8988T (cell line): ENCODE measurements around the gene THSD4.
"Not testable (repeated sequence)": the region's sequence is repeated elsewhere in the genome, so short reads cannot be mapped to it uniquely, and the experiment has no call there.

Experiments
- DNase-seq: peaks from one replicate; pipeline ENCODE4 v3.0.0; 2011

THSD4 gene

DNA sequence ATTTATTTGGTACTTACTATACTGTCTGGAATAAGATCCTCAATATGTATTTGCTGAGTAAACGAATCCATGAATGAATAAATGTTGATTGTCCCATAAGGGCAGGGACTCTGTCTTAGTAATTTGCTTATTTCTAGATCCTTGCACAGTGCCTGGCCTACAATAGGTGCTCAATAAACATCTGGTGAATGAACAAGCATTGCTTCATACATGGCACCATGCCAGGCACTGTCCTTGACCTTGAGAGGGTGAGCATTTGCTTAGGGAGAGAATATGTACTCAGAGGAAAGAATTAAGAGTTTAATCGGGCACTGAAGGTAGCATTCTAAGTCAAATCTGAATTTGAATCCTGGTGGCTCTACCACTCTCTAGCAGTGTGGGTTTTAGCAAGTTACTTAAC lies 282.1 kb downstream of the THSD4 start:
- DNase-seq: no peak

DNA sequence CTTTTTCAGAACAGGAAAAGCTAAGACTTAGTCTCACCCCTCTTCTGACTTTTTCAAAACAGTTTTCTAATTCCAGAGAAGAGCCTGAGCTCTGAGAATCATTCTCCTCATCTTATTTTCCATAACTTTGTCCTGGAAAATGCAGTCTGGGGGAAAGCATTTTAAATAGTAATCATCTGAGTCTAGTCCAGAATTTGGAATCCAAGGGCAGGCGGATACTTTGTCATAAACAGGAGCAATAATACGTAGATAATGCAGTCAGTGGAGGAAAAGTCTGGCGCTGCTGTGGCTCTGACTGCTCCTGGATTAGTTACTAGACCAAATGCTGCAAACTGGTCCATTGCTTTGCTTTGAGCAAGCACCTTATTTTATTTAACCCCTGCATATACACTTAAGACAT lies 285.0 kb downstream of the THSD4 start:
- DNase-seq: no peak

DNA sequence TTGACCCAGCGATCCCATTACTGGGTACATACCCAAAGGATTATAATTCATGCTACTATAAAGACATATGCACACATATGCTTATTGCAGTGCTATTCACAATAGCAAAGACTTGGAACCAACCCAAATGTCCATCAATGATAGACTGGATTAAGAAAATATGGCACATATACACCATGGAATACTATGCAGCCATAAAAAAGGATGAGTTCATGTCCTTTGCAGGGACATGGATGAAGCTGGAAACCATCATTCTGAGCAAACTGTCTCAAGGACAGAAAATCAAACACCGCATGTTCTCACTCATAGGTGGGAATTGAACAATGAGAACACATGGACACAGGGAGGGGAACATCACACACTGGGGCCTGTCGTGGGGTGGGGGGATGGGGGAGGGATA lies 286.5 kb downstream of the THSD4 start:
- not testable (repeated sequence) for DNase-seq

DNA sequence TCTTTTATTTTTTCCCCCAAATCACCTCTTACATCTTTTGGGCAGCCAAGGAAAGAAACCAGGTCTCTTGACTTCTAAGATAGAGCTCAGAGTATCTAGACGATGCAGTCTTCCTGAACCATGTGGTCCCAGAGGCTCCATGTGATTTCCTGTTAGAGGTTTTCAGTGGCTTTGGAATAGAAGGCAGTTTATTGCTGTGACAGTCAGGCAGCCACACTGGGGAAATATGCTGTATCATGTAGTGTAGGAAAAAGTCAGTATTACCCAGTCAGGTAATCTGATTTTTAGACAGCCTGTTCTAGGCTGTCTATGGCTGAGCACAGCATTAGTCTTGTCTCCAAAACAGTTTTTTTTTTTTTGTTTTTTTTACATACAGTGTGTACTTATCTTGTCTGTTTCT lies 294.3 kb downstream of the THSD4 start:
- no peak for DNase-seq

DNA sequence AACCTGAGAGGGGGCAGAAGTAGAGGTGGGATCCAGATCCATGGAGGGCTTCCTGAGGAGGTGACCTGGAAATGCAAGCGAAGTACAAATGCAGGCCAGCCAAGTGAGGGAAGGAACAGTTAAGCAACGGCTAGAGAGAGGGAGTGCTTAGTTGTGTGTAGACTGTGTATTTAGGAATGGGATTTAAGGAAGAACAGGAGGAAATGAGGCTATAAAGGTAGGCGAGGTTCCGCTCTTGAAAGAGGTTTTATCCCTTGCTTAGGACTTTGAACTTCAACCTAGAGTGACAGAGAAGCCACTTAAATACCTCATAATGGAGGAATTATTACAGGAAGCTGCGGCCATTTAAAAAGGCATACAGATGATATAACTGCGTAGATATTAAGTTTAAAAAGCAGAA lies 295.1 kb downstream of the THSD4 start:
- no peak for DNase-seq

DNA sequence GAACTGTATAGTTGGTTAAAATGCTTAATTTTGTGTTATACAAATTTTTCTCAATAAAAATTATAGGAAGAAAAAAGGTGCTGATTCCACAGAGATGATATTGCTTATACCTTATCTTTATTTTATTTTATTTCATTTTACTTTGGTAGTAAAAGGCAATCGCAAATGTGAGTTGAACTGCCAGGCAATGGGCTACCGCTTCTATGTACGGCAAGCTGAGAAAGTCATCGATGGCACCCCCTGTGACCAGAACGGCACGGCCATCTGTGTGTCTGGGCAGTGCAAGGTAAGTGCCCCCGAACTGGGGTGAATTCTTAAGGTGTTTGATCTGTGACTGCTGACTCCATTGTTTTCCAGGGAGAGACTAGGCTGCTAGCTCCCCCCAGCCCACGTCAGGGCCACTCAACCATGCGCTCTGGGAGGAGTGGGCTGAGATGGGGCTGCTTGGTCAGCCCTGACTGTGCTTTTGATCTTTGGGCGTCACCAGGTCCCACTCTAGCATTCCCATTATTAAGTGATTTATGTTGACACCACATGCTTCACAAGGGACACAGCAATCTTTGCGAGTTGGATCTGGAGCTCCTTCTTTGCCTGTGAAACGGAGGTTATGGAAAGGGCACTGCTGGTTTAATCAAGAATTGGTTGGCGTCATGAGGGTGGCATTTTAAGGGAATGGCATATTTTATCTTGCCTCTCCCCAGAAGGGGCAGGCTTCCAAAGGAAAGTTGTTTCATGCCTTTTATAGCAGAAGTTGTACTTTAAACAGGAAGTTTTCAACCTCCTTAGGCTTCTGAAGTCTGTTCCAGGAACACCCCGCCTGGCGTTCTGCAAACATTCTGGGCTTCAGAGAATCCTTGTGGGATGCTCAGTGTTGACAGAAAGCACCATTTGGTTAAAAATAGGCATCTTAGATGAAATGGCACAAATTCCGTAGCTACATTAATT lies 296.5 kb downstream of the THSD4 start:
- no peak for DNase-seq

DNA sequence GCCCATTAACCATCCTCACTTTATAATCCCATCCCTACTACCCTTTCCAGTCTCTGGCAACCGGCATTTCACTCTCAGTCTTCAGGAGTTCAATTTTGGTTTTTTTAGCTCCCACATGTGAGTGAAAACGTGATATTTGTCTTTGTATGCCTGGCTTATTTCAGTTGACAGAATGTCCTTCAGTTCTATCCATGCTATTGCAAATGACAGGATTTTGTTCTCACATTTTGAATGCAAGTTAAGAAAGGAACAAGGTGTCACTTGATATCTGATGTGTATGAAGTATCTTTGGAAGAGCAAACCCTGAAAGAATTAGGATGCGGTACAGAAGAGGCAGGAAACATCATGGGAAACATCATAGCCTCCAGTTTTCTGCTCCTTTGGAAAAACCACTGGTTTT lies 298.1 kb downstream of the THSD4 start:
- DNase-seq: no peak

DNA sequence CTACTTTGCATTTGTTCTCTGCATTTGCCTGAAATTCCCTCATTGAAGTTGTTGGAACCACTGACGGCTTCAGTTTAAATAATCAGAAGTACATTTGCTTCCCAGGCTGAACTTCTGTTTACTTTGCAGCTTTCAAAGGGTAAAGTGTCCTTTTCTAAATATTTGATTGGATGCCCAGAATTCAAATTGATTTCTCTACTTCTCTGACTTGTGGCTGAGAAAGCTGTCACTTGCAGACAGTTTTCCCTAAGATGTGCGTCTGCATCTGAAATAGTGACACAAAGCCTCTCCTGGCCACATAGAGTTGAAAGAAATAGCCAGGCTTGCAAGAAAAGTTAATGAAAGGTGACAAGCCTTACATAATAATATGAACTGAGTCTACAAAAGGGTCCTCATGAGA lies 299.6 kb downstream of the THSD4 start:
- DNase-seq: no peak

DNA sequence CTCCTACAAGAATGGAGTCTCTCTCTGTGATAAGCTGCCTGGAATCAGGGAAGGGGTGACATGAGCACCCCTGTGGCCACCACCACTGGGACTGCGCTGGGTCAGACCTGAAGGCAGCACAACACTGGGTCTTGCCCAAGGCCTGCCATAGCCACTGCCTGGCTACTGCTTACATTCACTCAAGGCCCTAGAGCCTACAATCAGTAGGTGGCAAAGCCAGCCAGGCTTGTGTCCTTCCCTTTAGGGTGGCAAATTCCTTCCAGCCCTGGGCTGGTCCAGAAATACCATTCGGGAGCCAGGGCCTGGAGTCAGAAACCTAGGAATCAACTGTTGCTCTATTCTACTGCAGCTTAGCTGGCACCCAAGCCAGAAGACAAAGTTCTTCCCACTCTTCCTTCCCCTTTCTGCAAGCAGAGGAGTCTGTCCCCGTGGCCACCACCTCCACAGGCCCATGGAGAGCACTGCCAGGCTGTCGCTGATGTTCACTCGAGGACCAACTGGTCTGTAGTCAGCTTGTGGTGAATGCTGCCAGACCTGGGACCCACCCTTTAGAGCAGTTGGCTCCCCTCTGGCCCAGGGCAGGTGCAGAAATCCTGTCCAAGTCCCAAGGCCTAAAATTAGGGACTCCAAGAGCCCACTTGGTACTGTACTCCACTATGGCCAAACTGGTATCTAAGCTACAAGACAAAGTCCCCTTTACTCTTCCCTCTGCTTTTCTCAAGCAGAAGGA lies 307.4 kb downstream of the THSD4 start:
- DNase-seq: no peak

DNA sequence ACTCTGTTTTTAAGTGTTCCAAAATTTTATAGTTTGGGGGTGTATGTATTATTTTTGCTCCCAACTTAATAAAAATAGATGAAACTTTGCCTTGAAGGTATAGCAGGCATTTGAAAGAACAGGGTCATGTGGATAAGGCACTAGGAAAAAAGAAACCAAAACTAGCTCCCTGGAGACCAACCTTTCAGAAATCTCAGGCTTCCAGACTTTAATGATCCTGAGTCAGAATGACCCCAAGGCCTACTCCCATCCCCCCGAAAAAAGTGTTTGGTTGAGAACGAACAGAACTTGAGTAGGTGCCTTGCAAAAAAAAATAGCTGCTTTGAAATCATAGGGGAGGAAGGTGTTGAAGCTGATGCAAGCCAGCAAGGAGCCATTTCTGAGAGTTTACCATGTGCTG lies 309.5 kb downstream of the THSD4 start:
- no peak for DNase-seq

DNA sequence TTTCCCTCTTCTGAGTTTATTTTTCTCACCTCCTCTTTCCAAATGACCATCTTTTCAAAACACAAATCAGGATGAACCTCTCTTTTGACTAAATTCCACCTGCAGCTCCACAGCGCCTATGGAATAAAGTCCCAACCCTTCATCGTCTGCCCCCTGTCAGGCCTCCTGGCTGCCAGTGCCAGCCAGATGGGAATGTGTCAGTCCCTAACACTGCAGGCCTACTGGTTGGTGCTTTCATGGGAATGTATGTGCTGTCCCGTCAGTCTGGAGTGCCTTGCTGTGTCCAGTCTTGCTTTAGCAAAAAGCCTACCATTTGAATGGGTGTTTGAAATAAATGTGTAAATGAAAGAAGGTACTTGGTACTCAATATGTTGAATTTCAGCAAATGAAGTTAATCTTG lies 310.1 kb downstream of the THSD4 start:
- DNase-seq: no peak

DNA sequence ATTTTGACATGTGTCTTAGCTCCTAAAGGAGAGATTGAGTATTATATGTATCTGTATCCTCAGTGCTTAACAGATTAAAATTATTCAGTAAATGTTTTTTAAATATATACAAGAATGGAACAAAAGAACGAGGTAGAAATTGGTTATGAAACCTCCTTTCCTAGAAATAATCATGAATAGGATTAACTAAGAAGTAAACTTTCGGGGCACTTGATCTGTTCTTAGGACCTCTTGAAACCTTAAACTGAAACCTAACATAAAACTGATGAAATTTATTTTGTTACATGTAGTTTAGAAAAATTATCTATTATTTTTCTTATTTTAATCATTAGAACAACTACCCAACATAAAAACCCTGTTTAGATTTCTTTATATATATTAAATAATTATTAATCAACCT lies 311.5 kb downstream of the THSD4 start:
- DNase-seq: no peak

DNA sequence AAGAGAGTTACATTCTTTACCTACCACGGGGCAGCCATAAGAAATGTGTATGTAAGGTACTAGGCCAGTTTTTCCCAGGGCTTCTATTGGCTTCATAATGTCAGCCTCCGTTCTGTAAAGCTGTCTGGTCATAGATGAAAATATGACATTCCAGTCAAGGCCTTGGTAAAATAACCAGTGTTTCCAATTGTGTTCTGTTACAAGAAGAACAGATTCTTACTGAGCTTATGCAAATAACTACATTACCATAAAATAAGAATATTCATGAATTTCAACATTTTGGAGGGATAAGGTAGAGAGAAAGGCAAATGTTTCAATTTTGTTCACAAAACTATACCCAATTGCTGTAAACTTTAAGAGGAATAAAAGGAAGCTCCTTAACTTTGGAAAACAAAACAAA lies 315.5 kb downstream of the THSD4 start:
- DNase-seq: no peak

DNA sequence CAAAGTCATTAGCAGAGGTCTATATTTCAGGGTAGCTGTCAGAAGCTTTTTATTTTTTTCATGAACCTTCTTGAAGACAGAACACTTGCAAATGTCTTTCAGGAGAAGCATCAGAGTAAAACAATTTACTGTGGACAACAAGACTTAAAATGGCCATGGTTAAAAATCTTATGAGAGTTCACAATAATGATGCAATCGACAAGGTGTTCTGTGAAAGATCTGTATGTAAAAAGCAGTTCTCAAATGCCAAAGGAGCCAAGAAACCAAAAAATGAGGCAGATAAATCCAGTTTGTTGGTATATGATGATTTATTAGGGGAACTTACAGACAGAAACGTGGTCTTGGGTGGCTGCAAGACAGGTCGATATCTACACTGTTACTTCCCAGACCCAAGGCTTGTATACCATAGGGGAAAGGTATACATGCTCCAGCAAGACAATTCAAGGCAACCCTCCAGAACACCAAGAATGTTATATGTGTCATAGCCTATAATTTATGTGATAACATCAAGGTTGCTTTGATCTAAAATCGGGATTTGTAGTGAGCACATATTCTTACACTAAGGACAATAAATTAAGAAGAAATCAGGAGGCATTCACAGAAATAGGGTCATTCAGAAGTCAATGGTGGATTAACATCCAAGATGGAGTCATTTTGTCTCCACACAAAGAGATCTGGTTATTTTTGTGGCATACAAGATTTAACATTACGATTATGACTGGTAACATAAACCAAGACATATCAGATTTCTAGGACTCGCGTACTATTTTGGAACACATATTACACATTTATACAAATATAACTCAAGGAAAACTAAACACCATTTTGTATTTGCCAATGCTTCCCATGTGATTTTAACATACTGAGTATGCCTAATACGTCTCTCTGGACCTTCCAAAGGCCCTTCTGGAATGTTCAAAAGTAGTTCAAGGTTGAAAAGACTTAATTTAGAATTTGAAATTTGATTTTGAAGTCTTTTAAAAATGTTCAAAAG lies 316.4 kb downstream of the THSD4 start:
- DNase-seq: no peak

DNA sequence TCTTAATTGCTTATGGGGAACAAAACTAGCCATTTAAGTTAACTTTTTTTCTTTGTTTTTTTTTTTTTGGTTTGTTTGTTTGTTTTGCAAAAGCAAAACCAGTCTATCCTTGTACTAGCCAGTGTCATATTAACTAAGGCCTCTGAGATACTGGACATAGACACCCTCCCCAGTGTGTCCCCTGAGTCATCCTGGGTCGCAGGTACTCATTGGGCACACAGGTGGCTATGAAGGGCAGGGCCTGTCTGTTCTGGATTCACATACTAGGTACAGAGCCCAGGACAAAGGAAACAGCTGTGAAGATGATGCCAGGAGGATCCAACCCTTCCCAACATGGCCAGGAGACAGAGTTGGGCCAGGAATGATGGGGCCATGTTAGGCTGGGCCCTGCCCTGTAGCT lies 318.1 kb downstream of the THSD4 start:
- DNase-seq: no peak

DNA sequence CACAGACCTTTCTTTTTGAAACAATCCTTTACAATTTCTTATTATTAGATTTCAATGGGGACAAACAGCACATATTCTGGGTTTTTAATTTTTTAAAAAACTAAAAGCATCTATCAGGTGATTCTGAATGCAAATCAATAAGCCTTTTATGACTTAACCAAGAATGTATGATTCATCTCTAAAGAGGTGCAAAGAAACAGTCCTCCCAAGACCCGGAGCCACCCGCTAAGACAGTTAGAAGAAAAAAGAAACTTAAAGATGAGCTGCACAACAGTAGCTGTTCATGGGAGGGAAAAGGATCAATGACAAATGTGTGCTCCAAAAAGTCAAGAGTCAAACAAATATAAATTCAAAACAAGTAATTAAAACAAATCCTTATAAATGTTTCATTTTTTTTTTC lies 319.5 kb downstream of the THSD4 start:
- no peak for DNase-seq

DNA sequence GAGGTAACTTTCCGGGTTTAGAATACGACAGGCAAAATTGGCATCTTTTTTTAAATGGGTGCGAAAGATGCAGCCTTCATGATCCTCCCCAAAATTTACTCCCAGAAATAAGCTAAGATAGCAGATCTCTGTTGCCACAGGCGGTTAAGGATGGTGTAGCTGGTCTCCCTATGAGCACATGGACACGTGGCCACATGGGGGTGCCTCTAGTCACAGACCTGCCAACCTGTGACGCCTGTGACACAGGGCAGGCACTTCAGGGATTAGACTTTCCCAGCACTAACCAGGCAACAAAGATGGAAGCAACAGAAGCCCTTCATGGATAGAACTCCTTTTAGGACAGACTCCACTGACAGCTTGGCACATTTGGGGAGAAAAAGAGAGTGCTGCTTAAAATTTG lies 320.3 kb downstream of the THSD4 start:
- DNase-seq: no peak

DNA sequence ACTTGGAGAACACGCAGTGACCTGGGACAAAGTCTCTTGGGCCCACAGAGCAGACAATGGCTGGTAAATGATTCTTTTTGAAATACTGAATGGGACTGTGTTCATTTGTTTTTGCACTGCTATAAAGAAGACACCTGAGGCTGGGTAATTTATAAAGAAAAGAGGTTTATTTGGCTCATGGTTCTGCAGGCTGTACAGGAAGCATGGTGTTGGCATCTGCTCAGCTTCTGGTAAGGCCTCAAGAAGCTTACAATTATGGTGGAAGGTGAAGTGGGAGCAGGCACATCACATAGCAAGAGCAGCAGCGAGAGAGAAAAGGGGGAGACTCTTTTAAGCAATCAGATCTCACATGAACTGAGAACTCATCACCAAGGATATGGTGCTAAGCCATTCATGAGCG lies 321.6 kb downstream of the THSD4 start:
- no peak for DNase-seq

DNA sequence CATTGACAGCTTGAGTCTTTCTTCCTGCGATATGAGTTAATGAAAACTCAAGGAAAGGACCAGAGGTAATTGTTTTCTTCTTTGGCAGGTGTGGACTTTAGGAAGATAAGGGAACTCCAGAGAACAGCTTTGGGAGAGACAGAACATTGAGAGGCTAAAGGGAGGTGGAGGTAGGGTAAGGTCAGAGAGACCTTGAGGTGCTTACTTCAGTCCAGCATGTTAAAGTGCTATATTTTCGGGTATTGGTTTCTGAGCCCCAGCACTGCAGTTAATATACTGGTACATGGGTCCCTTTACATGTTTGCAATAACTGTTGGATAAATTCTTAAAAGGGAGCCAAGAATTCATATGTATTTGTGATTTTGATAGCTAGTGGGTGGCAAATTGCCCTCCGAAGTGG lies 322.1 kb downstream of the THSD4 start:
- DNase-seq: no peak

DNA sequence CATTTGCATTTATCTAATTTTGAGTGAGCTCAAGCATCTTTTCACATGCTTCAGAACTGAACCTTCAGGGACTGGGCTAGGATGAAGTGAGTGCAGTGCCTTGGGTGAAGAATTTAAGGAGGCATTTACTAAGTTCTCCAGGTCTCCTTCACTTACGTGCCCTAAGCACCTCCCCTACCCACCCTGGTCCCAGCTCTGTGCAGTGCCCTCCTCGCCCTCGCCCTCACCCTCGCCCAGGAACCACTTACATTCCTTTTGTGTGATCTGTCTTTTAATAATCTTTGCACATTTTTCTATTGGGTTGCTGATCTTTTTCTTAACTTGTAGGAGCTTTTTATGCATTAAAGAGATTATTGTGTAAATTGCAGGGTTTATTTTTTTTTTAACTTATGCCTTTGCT lies 322.6 kb downstream of the THSD4 start:
- no peak for DNase-seq

DNA sequence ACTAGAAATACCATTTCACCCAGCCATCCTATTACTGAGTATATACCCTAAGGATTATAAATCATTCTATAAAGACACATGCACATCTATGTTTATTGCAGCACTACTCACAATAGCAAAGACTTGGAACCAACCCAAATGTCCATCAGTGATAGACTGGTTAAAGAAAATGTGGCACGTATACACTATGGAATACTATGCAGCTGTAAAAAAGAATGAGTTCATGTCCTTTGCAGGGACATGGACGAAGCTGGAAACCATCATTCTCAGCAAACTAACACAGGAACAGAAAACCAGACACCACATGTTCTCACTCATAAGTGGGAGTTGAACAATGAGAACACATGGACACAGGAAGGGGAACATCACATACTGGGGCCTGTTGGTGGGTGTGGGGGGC lies 324.2 kb downstream of the THSD4 start:
- not testable (repeated sequence) for DNase-seq

DNA sequence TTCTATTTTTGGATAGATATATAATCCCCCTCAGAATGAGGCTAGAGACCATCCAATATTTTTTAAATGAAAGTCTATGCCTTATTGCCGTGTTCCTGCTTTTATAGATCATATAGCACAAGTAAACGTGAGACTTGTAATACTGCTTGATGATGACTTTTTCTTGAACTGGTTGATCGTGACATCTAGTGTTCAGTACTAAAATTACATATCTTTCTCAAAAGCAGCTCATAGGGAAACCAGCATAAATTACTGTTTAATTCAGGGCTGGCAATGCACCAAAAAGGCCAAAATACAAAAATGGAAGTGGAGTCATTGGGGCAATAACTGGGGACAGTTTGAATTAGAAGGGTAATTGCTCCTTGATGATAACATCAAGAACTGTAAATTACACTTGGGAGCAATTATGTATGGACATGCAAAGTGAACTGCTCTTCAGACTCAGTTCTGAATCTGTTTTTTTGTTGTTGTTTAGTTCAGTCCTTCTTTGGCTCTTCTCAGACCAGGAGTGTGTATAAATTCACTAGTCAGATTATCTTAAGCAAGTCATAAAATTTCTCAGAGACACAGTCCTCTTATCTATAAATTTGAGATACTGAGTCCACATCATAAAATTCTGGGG lies 325.3 kb downstream of the THSD4 start:
- no peak for DNase-seq

DNA sequence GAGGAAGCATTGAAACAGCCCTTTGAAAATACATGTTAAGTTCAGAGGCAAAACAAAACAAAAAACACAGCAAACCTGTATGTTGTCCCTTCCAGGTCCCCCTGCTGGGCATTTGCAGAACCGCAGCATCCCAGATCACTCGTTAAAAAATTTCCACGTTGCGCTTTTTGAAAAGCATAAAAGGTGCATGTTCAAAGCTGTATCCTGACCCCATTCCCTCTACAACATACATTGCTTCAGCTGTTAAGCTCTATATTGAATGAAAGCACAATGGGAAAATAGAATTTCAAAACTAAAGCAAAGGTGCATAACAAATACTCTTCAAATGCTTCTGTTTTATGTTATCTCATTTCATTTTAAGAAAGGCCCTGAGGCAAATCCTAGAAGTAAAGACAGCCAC lies 328.3 kb downstream of the THSD4 start:
- no peak for DNase-seq
